ENCODE data around the gene TRHDE.

GRCh38 chr12:72692338-72692737, 420.2 kb downstream of the TRHDE start:
- TF ChIP-seq POLR2A (IDR thresholded peaks at IDR 0.05) (no peak), CTCF (IDR thresholded peaks at IDR 0.05) (no peak)
